Osteocyte (in vitro differentiated cells): ENCODE measurements around the gene FAM13C. TPM values are rescaled to one million over a fixed set of nuclear protein-coding genes. Genes with fewer than 3 reads are reported as not detected.

Experiments used
- DNase-seq: peaks from one replicate; pipeline ENCODE4 v3.0.0; 2021; ENCODE audit warnings: mixed read lengths; ENCODE audit not compliant: unreplicated experiment; ENCODE audit errors: extremely low spot score
- H3K27ac Mint-ChIP-seq: one replicate; pipeline ENCODE4 v1.8.0; 2021; ENCODE audit warnings: mild to moderate bottlenecking, mixed read lengths; ENCODE audit not compliant: unreplicated experiment
- H3K27me3 Mint-ChIP-seq: one replicate; pipeline ENCODE4 v1.8.0; 2021; ENCODE audit warnings: mixed read lengths; ENCODE audit not compliant: unreplicated experiment
- H3K36me3 Mint-ChIP-seq: one replicate; pipeline ENCODE4 v1.8.0; 2021; ENCODE audit warnings: mixed read lengths; ENCODE audit not compliant: unreplicated experiment
- H3K4me1 Mint-ChIP-seq: one replicate; pipeline ENCODE4 v1.8.0; 2021; ENCODE audit warnings: mixed read lengths; ENCODE audit not compliant: unreplicated experiment
- H3K4me3 Mint-ChIP-seq: one replicate; pipeline ENCODE4 v1.8.0; 2021; ENCODE audit warnings: mild to moderate bottlenecking, moderate library complexity, mixed read lengths; ENCODE audit not compliant: unreplicated experiment
- H3K9me3 Mint-ChIP-seq: one replicate; pipeline ENCODE4 v1.8.0; 2021; ENCODE audit warnings: mixed read lengths; ENCODE audit not compliant: unreplicated experiment
- total RNA-seq: library from RNA; stranded (reverse); gene quantifications from 2 replicates; pipeline ENCODE4 v1.2.1, GENCODE V29; 2021
- TF ChIP-seq, protein P1 (sequence below): fragments of 200-600 bp; sonication (generic); IDR thresholded peaks from 2 replicates; pipeline ENCODE4 v1.5.0; 2021; ENCODE audit warnings: antibody characterized with exemption, mild to moderate bottlenecking, moderate library complexity

Gene FAM13C
- total RNA-seq, 1 donor from 2014 or later, result 3.2 TPM

DNA sequence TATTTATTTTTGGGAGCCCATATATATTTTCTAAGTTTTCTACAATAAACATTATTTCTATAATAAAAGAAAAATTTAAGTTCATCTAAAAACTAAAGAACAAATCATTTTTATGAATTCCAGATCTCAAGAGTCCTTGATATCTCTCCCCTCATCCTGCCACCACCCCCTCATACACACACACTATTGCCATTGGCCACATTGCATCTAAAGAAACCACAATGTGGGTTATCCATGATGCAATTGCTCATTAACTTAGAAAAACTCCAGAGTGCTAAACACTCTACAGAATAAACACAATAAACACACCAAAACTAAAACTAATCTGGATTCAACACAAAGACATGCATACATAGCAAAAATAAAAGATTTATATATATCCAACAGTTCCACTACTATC lies 37.8 kb downstream of the FAM13C start:
- peaks cover 1% of the 10 kb centered on the region for H3K36me3 Mint-ChIP-seq
- peaks cover 2% of the 10 kb centered on the region for H3K27me3 Mint-ChIP-seq
- H3K9me3 Mint-ChIP-seq, result peaks cover 4% of the 10 kb centered on the region
- H3K4me1 Mint-ChIP-seq, result peaks cover 32% of the 10 kb centered on the region
- H3K4me3 Mint-ChIP-seq, result no peak overlapping the region
- no peak for DNase-seq
- no peak overlapping the region for H3K27ac Mint-ChIP-seq
- TF ChIP-seq, protein P1, sequence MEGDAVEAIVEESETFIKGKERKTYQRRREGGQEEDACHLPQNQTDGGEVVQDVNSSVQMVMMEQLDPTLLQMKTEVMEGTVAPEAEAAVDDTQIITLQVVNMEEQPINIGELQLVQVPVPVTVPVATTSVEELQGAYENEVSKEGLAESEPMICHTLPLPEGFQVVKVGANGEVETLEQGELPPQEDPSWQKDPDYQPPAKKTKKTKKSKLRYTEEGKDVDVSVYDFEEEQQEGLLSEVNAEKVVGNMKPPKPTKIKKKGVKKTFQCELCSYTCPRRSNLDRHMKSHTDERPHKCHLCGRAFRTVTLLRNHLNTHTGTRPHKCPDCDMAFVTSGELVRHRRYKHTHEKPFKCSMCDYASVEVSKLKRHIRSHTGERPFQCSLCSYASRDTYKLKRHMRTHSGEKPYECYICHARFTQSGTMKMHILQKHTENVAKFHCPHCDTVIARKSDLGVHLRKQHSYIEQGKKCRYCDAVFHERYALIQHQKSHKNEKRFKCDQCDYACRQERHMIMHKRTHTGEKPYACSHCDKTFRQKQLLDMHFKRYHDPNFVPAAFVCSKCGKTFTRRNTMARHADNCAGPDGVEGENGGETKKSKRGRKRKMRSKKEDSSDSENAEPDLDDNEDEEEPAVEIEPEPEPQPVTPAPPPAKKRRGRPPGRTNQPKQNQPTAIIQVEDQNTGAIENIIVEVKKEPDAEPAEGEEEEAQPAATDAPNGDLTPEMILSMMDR, result no peak

- TF ChIP-seq, protein P1, result no peak
- Mint-ChIP-seq H3K27me3 (peaks cover 2% of the 10 kb centered on the region), H3K4me3 (no peak overlapping the region), H3K36me3 (peaks cover 1% of the 10 kb centered on the region), H3K27ac (no peak overlapping the region), H3K4me1 (peaks cover 25% of the 10 kb centered on the region), H3K9me3 (peaks cover 4% of the 10 kb centered on the region)
- DNase-seq, result no peak
Measured at GRCh38 chr10:59323831-59324401, 38.4 kb downstream of the FAM13C start.

DNA sequence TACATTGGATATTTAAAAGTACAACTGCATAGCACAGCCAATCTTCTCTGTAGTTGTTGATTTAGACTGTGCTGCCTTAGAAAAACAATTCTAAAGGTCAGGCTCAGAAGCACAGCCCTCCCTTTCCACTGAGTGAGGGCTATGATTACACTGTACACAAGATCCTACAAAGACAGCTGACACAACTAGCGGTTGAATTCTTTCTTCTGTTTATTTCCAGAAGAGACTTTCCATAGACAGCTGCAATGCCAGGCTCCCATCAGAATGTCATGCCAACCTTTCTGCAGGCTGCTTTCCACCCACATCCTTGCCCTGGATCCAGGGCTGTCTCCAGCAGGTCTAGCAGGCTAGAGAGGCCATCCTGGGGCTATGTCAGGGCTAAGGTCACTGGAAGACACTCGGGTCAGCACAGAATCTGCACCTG lies 39.3 kb downstream of the FAM13C start:
- Mint-ChIP-seq H3K9me3 (no peaks in the 10 kb centered on the region), H3K27me3 (peaks cover 5% of the 10 kb centered on the region), H3K27ac (peak overlapping the region; percentile 48), H3K36me3 (peaks cover 1% of the 10 kb centered on the region), H3K4me1 (peaks cover 21% of the 10 kb centered on the region), H3K4me3 (no peak overlapping the region)
- TF ChIP-seq, protein P1, result no peak
- no peak for DNase-seq

DNA sequence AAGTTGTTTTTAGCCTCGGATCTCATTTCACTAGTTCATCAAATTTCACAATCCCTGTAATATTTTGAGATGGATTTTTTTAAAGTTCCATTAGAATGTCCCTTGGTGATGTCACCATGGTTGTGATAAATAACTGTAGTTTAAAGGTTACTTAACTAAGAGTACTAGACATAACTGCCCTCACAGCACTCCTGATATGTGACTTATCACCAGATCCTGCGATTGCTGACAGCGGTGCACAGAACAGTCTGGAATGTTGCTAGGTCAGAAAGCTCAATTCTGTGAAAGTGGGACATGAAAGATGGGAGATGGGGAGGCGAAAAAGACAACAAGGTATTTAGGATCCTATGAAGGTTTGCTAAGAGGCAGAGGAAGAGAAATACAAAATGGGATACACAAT lies 40.2 kb downstream of the FAM13C start:
- Mint-ChIP-seq H3K4me3 (no peak overlapping the region), H3K27ac (no peak overlapping the region), H3K27me3 (peaks cover 5% of the 10 kb centered on the region), H3K9me3 (no peaks in the 10 kb centered on the region), H3K36me3 (peaks cover 1% of the 10 kb centered on the region), H3K4me1 (peaks cover 21% of the 10 kb centered on the region)
- DNase-seq, result no peak
- TF ChIP-seq, protein P1, result no peak

DNA sequence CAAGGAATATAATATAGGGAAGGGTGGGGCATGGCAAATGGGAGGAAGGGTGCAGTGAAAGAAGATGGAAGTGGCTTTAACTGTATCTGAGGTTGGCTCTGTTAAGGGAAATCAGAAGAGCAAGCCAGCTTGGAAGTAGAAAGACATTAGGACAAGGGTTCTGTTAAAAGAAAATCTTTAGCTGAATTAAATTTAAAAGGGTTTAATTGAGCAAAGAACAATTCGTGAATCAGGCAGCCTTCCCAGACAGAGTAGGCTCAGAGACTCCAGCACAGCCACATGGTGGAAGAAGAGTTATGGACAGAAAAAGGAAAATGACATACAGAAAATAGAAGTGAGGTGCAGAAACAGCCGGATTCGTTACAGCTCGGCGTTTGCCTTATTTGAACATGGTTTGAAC lies 42.0 kb downstream of the FAM13C start:
- Mint-ChIP-seq H3K4me3 (no peak overlapping the region), H3K9me3 (no peaks in the 10 kb centered on the region), H3K36me3 (peaks cover 1% of the 10 kb centered on the region), H3K27ac (no peak overlapping the region), H3K4me1 (peaks cover 27% of the 10 kb centered on the region), H3K27me3 (peaks cover 5% of the 10 kb centered on the region)
- TF ChIP-seq, protein P1, result no peak
- no peak for DNase-seq
